Glomerular visceral epithelial cell (primary cell): Measurements from ENCODE around the gene SMTN.
"Not testable (repeated sequence)": the region's sequence is repeated elsewhere in the genome, so short reads cannot be mapped to it uniquely, and the experiment has no call there.

ENCODE experiments used
- DNase-seq: peaks from one replicate; pipeline ENCODE4 v3.0.0-alpha.2; 2016; ENCODE audit errors: extremely low spot score

Gene SMTN

GRCh38 chr22:31073125-31073524, 8.0 kb upstream of the SMTN start:
- DNase-seq: not testable (repeated sequence)

- DNase-seq: not testable (repeated sequence)
These were observed 7.5 kb upstream of the SMTN start for GRCh38 chr22:31073545-31074145.

DNA sequence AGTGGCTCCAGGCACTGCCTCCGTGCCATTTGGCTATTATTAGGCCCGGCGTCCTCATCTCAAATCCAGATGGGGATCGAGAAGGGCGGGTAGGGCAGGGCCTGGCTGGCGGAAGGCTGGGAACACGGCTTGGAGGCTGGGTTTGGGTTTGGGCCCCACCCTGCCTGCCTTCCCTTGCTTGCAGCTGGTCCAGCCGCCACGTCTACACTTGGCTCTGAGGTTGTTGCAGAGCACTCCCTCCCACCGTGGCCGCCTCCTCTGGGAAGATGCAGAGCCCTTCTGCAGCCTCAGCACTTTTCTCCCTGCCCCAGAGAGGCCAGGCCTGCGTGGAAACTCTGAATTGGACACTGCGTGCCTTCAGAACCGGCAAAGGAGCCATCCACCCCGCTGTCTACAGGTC, 5.2 kb upstream of the SMTN start:
- no peak for DNase-seq

DNA sequence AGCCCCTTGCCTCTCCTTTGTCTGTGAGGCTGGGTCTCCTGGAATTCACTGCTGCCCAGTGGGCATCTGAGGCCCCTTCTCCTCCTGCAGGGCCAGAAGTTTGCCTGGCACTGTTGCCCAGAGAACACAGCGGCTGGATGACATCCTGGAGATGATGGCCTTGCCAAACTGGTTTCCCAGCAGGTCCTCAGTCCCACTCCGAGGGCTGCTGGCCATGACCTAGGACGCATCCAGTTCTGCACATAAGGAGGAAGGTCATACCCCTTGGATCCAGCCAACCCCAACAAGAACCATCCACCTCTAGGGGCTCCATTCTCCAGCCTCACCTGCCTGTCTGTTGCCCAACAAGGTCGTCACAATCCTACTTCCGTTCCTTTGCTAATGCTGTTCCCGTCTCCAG, 3.4 kb upstream of the SMTN start:
- no peak for DNase-seq

DNA sequence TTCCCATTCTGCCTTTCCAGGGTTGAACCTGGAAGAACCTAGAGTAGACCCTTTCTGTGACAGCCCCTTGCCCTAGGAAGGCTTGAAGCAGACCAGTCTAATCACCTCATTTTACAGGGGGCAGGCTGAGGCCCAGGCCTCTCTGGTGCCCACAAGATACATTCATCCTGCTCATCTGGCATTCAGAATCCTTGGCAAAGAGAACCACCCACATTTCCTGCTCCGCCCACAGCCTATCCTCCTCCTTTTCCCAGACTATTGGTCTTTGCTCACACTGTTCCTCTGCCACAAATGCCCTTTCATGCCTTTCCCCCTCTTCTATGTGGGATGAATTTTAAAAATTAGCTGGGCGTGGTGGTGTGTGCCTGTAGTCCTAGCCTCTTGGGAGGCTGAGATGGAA, 2.7 kb upstream of the SMTN start:
- not testable (repeated sequence) for DNase-seq

GRCh38 chr22:31079095-31079642, 1.9 kb upstream of the SMTN start:
- DNase-seq: no peak

DNA sequence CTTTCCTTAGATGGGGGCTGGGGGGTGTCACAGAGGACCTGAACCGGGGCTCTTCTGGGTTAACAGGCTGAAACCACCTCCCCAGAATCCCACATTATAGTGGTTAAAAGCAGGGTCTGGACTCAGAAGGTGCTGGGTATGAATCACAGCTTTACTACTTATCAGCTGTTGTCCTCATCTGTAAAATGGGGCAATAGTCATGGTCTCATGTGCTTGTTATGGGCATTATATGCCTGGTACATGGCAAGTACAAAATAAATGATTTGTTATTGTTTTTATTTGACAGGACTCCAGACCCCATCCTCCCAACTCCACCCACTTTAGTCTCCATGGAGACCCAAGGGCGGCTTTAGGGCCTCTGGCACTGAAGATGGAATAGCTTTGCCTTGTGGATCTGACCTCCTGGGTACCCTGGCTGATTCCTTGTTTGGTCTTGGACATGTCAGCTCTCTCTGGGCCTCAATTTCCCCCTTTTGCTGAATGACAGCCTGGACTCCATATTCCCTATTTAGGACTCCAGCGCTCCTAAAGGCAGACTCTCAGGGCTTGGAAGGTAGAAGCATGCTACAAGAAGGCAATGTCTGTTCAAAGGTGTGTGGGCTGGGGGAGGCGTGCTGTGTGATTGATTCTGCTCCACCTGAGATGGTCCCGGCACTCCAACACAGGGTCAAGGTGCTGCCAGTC, 812 bp upstream of the SMTN start:
- DNase-seq: no peak

- DNase-seq: peak; percentile 52
These were observed 966 bp downstream of the SMTN start for GRCh38 chr22:31081963-31082605.

GRCh38 chr22:31082606-31083376, 1.7 kb downstream of the SMTN start:
- DNase-seq: peak; percentile 66

- peak; percentile 41 for DNase-seq
These were observed 2.3 kb downstream of the SMTN start for GRCh38 chr22:31083377-31083768.

DNA sequence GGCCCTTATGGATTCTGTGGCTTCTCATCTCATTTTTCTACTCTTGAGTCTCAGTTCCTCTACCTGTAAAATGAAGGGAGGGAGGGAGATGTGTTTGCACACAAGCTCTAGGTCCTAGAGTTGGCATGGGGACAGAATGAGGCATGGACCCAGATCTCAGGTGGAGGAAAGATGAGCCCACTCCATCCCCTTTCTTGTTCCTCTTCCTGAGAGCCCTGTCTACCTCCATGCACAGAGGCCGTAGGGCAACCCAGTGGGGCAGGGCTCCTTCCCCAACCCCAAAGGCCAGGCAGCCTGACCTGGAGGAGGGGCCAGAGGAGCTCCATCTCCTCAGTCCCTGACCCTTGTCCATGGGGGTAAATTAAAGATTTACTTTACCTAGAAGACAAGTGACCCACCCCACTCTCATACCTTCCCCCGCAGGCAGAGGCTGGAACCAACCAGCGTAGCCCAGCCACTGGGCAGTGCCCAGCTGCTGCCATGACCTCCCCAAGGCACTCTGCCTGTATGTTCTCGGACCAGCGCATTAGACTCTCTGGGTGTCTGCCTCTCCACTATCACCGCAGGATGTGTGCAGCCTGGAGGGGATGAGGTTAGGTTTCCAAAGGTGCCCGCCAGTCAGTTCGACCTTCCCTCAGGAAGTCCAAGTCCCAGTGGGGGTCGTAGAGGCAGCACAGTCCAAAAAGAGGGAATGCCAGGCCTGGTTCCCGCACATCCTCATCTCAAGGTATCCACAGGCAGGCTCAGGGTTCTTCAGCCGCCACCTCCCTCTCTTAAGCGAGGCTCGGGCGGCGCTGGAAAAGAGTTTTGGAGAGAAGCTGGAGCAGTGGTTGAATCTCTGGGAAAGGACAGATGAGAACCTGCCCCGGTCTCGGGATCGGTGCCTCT, 3.0 kb downstream of the SMTN start:
- DNase-seq: no peak

GRCh38 chr22:31084811-31085492, 3.8 kb downstream of the SMTN start:
- no peak for DNase-seq

DNA sequence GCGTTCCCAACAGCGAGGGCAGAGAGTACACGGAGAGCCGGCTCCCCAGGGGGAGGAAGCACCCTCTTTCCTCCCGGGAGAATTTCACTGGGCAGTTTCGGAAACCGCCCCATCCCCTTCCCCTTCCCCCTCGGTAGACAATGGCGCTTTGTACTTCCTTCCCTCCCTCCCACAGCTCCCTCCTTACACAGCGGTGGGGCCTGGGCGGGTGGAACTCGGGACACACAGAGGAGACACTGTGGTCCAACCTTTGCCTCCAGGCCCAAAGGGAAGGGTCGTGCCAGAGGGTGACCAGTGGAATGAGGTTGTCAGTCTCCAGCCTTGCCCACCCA, 4.3 kb downstream of the SMTN start:
- no peak for DNase-seq

- no peak for DNase-seq
These were observed 4.8 kb downstream of the SMTN start for GRCh38 chr22:31085928-31086327.

DNA sequence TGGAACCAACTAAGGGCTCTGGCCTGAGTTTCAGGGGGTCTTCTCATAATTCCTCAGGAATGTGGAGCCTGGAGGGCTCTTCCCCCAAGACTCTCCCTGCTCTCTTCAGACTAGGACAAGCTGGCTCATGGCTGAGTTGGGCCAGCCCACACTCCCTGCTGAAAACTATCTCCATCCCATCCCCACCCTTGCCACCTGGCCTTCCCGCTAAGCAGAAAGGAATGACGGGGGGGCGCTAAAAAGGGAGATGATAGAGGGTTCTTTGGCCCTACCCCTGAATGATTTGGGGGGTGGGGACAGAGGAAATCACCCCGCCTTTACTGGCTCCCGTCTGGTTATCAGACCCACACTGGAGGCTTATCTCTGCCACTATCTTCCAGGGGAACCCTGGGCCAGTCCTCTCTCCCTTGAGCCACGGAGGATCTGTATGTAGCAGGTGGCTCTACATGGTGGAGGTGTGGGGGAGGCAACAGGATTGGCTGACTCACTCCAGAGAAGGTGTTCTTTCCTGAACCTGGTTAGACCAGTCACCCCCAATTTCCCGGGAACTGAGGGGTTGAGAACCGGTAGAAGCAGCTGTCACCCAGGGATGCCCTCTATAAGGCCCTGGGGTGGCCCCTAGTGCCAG, 5.7 kb downstream of the SMTN start:
- no peak for DNase-seq

- no peak for DNase-seq
These were observed 6.7 kb downstream of the SMTN start for GRCh38 chr22:31087744-31088215.

- DNase-seq: no peak
These were observed 7.3 kb downstream of the SMTN start for GRCh38 chr22:31088233-31088986.

DNA sequence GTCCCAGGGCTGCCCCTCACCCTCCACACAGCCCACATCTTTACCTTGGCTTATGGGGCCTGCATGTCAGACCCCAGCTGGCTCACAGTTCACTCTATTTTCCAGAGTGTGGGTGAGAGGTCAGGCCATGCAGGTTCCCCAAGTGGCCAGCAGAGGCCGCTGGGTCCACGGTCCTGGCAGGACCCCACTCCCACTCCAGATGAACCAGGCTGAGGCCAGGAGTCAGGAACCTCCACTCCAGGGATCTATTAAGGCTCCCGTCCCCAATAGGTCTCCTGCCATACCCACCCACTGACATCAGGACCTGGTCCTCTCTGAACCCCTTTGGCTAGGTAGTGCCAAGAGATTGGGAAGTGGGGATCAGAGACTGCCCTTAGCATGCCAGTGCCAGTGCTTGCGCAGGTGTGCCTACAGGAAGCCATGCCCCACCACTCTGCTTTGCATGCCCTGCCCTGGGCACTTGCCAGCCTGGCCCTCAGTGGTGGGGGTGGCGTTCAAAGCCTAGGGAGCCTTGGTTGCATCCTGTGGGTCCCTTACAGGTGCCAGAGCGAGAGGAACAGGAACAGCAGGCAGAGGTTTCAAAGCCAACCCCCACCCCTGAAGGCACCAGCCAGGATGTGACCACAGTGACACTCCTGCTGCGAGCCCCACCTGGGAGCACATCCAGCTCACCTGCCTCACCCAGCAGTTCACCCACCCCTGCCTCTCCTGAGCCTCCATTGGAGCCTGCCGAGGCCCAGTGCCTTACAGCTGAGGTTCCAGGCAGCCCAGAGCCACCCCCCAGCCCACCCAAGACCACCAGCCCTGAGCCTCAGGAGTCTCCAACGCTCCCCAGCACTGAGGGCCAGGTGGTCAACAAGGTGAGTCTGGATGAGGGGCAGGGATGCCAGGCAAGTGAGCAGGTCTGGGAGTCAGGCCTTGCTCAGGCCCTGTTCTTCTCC, 8.3 kb downstream of the SMTN start:
- no peak for DNase-seq
